GM19455 (cell line): Measurements from ENCODE around the gene TRPC4.

Experiments used
- ATAC-seq: cut with Tn5 transposase; IDR thresholded peaks from one replicate; pipeline ENCODE4 v1.9.1; 2021; ENCODE audit not compliant: unreplicated experiment

The TRPC4 gene

DNA sequence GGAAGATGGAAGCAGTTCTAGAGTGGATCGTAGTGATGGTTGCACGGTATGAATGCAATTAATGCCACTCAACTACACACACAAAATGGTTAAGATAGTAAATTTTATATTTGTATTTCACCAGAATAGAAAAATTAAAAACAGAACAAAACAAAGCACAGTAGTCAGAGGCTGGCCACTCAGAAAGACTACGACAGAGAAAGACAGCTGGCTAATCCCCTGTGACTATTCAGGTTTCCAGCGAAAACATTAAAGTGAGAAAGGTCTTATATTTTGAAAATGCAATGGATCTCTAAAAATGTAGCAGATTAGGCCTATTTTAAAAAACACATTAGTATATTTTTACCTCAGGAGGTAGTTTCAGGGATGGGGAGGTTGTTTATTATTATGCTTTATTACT, 139.7 kb downstream of the TRPC4 start:
- ATAC-seq = no peak

DNA sequence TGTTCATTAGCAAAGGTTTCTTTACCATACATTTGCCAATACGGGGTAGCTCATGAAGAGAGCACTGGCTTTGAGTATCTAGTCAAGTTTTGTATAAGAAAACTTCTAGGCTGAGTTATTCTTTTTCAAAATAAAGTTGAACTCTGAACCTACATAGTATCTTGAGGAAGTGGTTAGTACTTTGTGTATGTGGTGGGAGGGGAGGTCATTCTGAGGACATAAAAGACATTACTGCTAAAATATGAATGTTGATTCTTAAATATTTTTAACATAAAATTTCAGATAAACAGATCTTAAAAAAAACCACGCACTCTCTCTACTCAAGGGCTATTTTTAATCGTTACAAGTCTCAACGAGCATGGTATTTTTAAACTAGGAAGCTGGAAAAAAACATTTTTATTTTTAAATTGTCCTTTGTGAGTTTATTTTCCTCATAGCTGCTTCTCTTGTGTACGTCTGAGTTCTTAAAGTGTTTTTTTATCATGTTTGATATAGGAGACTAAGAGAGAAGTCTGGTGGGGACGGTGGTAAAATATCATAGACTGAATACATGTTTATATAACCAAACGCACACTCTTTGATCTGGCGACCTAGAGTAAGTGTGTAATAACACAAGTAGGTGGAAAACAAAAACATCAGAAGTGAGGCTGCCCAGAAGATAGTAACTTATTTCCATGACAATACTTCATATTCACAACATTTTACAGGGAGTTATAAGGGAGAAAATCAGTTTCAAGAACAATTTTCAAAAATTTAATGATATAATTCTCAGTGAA, 153.0 kb downstream of the TRPC4 start:
- no peak for ATAC-seq

DNA sequence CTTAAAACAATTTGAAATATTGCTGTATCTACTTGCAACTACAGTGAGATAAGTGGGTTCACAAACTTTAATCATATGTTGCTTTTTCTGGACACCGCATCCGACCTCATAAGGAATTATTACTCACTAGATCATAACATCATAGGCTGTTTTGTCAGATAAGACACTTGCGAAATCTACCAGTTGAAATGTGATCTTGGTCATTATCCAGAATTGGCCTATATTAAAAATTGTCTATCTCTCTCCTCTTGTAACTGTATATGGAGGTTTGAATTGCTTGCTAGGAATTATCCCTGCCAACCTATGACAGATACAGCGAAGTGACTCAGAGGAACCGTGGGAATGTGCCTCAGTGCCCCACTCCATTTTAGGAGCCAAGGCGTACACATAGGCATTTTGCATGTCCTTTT, 154.0 kb downstream of the TRPC4 start:
- no peak for ATAC-seq

DNA sequence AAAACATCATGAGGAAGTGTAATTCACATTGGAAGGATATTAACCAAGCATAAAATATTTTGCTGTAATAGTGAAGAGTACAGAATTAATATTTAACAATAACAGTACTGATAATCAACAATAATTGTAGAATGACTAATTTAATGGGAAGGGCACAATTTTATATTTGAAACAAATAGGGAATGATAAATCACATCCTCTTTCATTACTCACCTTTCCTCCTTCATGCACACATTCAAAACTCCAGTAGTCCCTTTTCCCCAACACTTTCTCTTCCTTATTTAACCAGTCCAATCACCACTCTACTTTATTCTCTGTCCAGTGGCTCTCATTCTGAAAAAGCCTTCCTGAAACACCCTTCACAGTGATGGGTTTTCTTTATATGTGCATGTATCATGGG, 160.3 kb downstream of the TRPC4 start:
- no peak for ATAC-seq

DNA sequence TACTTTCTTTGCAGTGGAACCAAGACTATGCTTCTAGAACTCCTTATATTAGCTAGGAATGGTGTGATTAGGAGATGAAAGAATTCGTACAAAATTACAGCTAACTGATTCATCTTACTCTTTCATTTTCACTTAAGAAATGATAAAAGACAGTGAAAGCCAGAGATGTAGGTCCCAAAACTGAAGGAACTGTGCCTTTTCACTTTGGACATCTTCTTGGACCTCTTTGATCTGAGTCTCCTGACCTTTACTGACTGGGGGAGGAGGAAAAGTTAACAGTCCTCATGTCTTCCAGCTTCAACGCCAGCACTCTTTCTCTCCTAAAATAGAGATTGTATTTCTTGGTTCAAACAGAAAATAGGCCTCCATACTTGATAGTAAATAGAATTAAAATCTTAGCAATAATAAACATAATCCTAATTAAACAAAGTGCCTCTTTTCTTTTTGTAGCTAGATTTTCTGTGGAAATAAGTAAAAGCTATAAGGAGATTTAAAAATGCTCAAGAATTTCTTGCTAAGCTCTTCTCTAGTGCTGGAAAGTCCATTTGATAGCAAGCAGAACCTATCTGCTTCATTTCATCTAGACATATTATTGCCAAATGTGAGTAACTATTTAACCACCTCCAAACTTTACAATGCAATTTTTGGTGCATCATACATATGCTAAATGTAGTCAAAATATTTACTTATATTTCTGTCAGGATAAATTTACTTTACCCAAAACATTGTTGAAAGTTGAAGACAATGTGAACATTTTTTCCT, 161.7 kb downstream of the TRPC4 start:
- no peak for ATAC-seq

DNA sequence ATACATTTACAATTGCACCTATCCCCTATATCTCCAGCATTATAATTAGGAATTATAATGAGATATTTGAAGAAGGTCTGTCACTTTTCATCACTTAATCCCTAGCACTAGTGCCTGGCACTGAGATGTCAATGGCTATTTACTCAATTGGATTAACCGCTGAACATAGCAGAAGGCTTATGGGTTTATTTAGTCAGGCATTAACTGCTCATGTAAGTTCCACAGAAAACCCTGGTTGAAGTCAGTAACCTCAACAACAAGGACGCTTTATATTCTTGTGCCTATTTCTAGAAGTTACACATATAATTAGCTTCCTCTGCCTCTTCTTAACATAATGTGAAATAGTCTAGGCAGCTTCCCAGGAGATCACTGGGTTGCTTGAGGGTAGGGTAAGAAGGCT, 163.5 kb downstream of the TRPC4 start:
- no peak for ATAC-seq

DNA sequence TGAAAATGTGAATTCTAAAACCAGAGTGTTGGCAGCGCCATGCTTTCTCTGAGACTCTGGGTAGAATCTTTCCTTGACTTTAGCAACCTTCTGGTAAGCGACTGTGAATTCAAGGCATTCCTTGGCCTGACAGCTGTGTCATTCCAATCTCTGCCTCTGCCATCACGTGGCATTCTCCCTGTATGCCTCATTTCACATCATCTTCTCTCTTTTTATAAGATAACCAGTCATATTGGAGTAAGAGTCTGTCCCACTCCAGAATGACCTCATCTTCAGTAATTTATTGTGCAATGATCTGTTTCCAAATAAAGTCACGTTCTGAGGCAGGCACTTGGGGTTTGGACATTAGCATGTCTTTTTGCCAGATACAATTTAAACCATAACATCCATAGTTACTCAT, 167.6 kb downstream of the TRPC4 start:
- ATAC-seq = no peak

DNA sequence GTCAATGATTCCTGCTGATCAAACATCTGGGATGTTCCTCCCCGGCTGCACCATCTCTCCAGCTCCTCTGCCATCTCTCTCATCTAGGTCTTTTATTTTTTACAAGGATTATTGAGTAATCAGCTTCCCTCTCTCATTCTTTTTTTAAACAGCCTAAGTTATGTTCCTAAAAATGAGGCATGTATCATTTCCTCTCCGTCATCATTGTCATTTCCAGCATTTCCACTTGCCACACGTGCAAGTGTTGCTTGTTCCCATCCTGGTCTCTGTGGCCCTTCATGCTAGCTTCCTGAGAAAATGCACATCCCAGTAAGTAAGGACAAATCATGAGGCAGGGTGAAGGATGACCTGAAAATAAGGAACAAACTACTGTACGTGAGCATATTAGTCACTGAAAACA, 168.3 kb downstream of the TRPC4 start:
- ATAC-seq = no peak

DNA sequence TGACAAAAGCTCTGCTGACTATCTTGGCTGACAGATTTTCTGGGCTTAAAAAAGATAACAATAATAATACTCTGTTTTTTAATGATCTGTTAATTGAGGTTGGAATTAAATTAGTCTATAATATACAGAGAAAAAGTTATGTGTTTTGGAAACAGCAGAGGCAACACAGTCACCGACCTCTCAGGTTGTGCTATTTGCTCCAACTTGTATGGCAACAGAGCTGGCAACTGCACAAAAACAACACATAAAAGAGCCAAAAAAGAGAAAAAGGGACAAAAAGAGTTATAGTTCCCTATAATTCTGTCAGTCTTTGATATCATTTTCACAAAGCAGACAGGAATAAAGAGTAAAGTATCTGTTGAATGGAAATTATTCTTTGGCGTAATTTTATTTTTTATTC, 168.7 kb downstream of the TRPC4 start:
- ATAC-seq = no peak

DNA sequence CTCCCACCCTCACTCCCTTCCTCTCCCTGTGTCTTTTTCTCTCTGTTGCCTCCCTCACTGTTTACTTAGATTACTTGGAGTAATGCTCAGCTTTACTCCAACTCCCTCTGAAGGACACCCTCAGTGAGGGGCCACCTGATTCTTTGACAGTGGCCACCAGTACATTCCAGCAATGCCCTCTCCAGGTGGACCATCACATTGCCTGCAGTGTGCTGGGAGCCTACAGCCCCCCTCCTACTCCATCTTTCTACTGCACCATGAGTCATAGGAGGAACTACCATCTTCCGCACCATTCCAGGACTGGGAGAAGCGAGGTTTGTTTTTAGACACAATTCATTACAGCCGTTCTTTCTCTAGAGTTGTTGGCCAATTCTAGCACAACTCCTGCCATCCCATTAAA, 174.4 kb downstream of the TRPC4 start:
- ATAC-seq = no peak

DNA sequence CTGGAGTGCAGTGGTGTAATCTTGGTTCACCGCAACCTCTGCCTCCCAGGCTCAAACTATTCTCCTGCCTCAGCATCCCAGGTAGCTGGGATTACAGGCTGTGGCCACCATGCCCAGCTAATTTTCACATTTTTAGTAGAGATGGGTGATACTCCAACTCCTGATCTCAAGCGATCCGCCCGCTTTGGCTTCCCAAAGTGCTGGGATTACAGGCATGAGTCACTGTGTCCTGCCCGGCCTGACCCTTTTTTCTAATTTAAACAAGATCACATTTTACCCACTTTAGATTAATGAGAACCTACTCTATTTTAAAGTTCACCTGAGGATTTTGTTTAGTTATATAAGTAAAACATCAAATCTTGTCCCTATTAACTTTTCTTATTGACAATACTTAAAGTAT, 179.2 kb downstream of the TRPC4 start:
- no peak for ATAC-seq

DNA sequence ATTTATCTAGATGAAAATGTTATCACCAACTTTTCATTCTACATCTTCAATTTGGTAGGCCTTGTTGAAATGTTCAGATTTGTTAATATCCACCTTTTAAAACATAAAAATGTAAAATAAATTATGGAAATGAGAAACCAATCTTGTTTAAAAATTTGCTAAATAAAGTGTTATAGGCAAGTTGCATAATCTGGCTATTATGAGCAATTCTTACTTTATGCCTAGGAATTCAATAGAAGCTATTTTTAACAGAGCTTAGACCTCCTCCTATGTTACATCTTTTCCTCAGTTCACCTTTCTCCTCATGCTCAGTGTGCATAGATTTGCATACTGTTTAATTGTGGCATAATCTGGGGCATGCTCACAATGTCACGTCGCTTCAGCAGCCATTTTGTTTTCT, 183.1 kb downstream of the TRPC4 start:
- no peak for ATAC-seq

DNA sequence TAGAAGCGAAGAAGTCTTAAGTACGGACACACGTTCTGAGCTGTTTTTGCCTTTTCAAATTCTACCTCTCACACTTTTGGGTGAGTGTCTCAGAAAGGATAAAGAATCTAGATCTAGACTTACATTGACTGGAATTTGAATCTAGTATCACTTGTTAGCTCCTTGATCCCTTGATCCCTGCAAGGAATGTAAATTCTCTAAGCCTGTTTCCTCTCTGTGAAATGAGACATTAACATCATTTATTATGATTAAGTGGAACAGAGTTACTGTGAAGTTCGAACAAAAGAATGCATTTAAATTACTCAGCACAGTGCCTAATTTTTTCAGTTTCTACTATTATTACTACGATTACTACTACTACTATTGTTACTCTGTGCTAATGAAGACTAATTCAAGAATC, 184.4 kb downstream of the TRPC4 start:
- no peak for ATAC-seq

DNA sequence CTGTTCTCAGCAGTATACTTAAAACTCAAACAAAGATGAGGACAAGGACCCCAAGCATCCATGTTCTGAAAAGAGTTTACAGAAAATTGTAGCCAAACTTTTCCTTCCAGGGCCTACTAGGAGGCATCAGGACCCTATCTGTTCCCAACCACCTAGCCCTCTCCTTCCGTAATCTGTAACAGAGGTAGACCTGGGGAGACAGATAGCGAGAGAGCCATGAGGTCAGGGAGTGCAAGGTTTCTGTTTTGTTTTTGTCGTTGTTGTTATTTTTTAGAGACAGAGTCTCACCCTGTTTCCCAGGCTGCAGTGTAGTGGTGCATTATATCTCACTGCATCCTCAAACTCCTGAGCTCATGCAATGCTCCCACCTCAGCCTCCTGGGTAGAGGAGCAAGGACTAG, 187.1 kb downstream of the TRPC4 start:
- no peak for ATAC-seq

DNA sequence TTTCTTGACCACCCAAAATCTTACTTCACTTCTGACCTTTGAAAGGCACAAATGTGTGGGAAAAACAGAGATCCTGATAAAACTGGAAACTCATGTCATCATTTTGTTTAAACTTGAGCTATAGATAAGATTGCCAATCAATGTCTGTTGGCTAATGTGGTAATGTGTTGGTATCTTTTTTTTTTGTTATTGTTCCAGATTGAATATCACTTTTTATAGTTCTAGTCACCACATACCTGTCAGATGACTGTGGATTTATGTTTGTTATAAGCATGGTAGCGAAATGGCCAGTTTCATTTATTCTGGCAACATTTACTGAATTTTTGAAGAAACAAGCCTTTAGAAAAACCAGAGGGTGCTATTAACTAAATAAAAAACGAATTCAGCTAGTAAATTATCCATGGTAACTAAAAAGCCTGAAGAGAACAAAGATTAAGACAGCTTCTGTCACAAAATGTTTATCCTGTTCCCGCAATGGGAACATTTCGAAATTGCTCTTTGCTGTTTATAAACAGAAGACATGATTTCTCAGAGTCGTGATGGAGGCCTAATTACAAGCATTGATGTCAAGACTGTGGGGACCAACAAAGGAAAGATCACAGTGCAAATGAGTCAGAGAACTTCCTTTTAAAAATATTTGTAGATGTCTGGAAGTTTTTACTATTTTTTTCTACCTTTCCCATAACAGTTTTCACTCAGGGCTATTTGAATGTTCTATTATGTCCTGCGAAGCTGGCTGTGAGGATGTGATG, 188.1 kb downstream of the TRPC4 start:
- no peak for ATAC-seq

DNA sequence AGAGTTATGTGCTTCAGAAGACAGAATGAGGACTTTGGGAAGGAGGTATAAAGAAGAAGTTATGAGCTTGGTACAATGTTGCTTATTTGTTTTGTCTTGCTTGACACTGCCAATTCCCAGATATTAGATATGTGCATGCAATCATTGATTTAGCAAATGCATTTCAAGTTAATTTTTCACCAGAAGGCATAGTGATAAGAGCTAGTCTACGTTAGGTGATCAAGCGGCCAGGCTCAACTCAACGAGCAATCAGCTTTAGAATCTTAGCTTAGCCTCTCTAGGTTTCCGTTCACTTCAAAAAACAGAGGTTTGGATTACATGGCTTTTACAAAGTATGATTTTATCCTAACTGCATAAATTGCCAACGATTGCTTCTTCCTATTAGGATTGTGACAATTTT, 189.4 kb downstream of the TRPC4 start:
- ATAC-seq = no peak

DNA sequence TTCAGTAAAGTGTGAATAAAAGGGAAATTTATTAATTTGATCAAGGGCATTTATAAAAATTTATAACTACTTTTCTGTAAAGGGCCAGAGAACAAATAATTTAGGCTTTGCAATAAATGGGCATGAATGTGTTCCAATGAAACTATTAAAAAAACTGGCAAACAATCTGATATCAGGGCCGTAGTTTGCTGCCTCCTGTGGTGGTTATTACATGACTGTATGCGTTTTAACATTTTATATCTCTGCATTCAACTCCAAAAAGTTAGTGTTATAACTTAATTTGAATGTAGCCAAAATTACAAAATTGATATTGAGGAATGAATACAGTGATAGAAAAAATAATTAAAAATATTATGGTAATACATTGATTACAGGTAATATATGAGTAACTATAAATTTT, 190.5 kb downstream of the TRPC4 start:
- no peak for ATAC-seq

DNA sequence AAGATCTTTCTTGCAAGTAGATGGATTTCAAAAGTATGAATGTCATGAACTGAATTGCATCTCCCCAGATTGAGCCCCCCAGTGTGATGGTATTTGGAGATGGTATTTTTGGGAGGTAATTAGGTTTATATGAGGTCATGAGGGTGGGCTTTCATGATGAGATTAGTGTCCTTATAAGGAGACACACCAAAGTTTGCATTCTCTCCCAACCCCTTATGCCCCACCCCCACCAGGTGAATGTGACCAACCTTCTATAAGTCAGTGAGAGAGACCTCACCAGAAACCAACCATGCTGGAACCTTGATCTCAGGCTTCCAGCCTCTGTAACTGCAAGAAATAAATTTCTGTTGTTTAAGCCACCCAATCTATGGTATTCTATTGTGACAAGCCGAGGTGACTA, 199.7 kb downstream of the TRPC4 start:
- ATAC-seq = no peak

DNA sequence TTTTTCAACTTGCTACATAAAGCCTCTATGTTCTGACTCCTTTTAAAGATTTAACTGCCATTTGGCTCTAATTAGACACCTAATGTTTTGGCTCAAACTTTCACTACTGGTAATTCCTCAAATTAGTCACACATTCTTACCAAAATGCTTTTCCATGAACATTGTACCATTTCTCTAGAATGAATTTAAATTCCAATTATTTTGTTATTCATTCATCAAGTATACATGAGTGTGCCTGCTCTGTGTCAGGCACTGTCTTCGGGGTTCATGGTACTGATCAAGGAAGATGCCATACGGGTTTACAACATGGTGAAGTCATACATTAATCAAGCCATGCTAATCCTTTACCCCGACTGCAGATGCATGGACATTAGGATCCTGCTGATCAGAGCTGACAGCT, 201.9 kb downstream of the TRPC4 start:
- no peak for ATAC-seq

DNA sequence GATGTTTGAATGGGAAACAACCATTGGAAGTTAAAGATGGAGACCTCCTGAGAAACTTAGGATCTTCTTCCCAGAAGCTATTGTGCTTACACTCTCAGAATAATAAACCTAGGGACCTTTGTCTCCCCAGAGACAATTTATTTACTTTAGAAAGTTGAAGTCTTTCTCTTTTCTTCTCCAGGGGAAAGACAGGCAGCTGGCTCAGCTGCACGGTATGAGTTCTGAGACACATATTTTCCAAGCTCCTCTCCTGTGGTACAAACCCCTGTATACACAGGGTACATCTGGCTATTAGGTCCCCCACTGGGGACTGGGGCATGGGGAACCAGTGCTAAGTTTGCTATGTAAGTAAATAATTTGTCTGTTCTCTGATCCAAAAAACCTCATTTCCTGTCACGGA, 203.5 kb downstream of the TRPC4 start:
- no peak for ATAC-seq

DNA sequence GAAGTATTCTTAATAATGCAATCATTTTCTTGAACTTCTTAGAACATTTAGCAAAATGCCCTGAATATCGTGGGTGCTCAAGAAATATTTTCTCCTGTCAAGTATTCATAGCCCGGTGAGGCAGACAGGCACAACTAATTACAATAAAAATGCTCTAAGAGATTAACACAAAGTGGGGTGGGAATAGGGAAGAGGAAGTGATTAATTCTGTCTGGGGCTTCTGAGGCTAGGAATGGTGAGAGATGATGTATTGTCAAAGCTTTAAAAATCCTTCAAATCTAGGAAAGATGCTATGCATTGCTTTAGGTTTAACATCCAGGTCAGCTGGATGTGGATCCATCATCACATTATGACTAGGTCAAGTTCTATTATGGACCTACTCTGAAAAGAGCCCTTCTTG, 204.2 kb downstream of the TRPC4 start:
- no peak for ATAC-seq

DNA sequence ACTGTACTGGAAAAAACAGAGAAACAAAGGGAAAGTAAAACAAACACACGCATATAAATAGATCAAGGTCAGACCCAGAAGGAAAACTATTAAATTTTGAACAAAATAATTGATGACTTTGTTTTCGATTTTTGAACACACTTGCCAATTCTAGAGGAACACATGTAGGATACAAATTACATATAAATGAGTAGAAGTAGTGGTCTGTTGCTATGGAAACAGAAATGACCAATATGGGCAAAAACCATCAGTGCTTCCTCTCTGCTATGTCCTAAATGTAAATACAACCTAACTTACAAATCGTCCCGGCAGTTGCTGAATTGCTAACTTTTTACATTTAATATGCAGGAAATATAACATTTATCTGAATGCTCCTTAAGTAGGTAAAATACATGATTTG, 205.8 kb downstream of the TRPC4 start:
- no peak for ATAC-seq
